Endothelial cell of umbilical vein (primary cell): ENCODE measurements around the gene STK32C. TPM values are rescaled to one million over a fixed set of nuclear protein-coding genes. Genes with fewer than 3 reads are reported as not detected.

Experiments used
- BruUV-seq: library from RNA; stranded (reverse); fragments of 400-500 nt; replicated peaks from 2 replicates; lab custom pipeline; 2021; lab: Mats Ljungman, UMichigan
- CTCF ChIA-PET: fragments of 300-600, 350-600 bp; sonication (Branson Sonifier 250); formaldehyde crosslinking; loops from one replicate; lab custom pipeline; 2021; ENCODE audit warnings: antibody characterized with exemption, inconsistent platforms; lab: Charles Lee
- POLR2A ChIA-PET: fragments of 300-600, 350-600 bp; sonication (Branson Sonifier 250); formaldehyde crosslinking; loops from one replicate; lab custom pipeline; 2021; ENCODE audit warnings: antibody characterized with exemption, inconsistent platforms; lab: Charles Lee
- DNase-seq: peaks from one replicate; pipeline ENCODE4 v3.0.0-alpha.2; 2011; ENCODE audit warnings: low read depth, low spot score
- FAIRE-seq: peaks from 2 replicates; lab custom pipeline; 2011; peaks lifted over from hg19 to GRCh38; lab: Jason Lieb, UNC
- H2AFZ ChIP-seq: 2 replicates; pipeline ENCODE4 v1.6.0; 2012; ENCODE audit warnings: low read depth, low read length, control low read depth, inconsistent platforms
- H3K27ac ChIP-seq: 2 replicates; pipeline ENCODE4 v1.5.1; 2011; ENCODE audit warnings: low read depth, mild to moderate bottlenecking, control low read depth, low read length, moderate library complexity; ENCODE audit not compliant: insufficient read depth
- H3K27me3 ChIP-seq, 2 experiments: 2 replicates each; pipeline versions ENCODE4 v1.6.0 to v1.6.1; 2011; ENCODE audit warnings: low read length in 2 of 2, mixed read lengths in 1 of 2; ENCODE audit not compliant: control insufficient read depth in 2 of 2, insufficient read depth in 2 of 2
- H3K36me3 ChIP-seq, 2 experiments: 2 replicates in 1 of 2; 3 replicates in 1 of 2; pipeline ENCODE4 v1.5.1; 2011; ENCODE audit warnings: low read length in 2 of 2, mild to moderate bottlenecking in 1 of 2, moderate library complexity in 1 of 2; ENCODE audit not compliant: control insufficient read depth in 2 of 2, insufficient read depth in 2 of 2; ENCODE audit errors: extremely low read depth in 1 of 2
- H3K4me1 ChIP-seq: 3 replicates; pipeline ENCODE4 v1.5.1; 2011; ENCODE audit warnings: mild to moderate bottlenecking, low read length; ENCODE audit not compliant: control insufficient read depth, insufficient read depth; ENCODE audit errors: extremely low read depth
- H3K4me2 ChIP-seq: 2 replicates; pipeline ENCODE4 v1.6.1; 2011; ENCODE audit warnings: low read length, control low read depth, mixed read lengths; ENCODE audit not compliant: insufficient read depth
- H3K4me3 ChIP-seq, 3 experiments: fragments of 200-600 bp in 1 of 3; sonication (generic), shearing (Covaris generic) in 1 of 3; replicated peaks in 1 of 3; 2 replicates each; pipeline ENCODE4 v1.5.1; 2011 to 2016; ENCODE audit warnings: control low read depth in 3 of 3, low read length in 3 of 3, mild to moderate bottlenecking in 2 of 3, inconsistent platforms in 1 of 3, low read depth in 1 of 3, moderate library complexity in 1 of 3; ENCODE audit not compliant: insufficient read depth in 1 of 3
- H3K79me2 ChIP-seq: 2 replicates; pipeline ENCODE4 v1.6.0; 2012; ENCODE audit warnings: low read length, inconsistent platforms; ENCODE audit not compliant: control insufficient read depth, insufficient read depth
- H3K9ac ChIP-seq: replicated peaks from 2 replicates; pipeline ENCODE3; 2011; ENCODE audit warnings: low read length, control low read depth; ENCODE audit not compliant: insufficient read depth; ENCODE audit errors: extremely low read depth
- H3K9me1 ChIP-seq: replicated peaks from 3 replicates; pipeline ENCODE4 v1.6.0; 2011; ENCODE audit warnings: mild to moderate bottlenecking, low read length; ENCODE audit not compliant: control insufficient read depth, insufficient read depth; ENCODE audit errors: extremely low read depth
- H3K9me3 ChIP-seq: replicated peaks from 2 replicates; pipeline ENCODE4 v1.5.1; 2012; ENCODE audit warnings: low read length, inconsistent platforms; ENCODE audit not compliant: control insufficient read depth, insufficient read depth
- H4K20me1 ChIP-seq: replicated peaks from 2 replicates; pipeline ENCODE3; 2011; ENCODE audit warnings: mild to moderate bottlenecking, low read length; ENCODE audit not compliant: control insufficient read depth, insufficient read depth; ENCODE audit errors: extremely low read depth
- CTCF ChIP-seq, 2 donors: IDR thresholded peaks; 1 replicate in 1 of 2; 2 replicates in 1 of 2; pipeline ENCODE4 v1.5.1; 2011; ENCODE audit warnings: low read length in 2 of 2, mild to moderate bottlenecking in 2 of 2, moderate library complexity in 2 of 2, control low read depth in 1 of 2, inconsistent platforms in 1 of 2, low read depth in 1 of 2; ENCODE audit not compliant: insufficient read depth in 1 of 2; ENCODE audit errors: extremely low read depth in 1 of 2
- EZH2 ChIP-seq: IDR thresholded peaks from 2 replicates; pipeline ENCODE4 v1.6.1; 2012; ENCODE audit warnings: borderline replicate concordance, low read depth, mild to moderate bottlenecking, moderate library complexity, low read length, inconsistent platforms; ENCODE audit not compliant: severe bottlenecking
- FOS ChIP-seq: IDR thresholded peaks from 2 replicates; pipeline ENCODE4 v1.6.1; 2011; ENCODE audit warnings: mild to moderate bottlenecking, low read length, moderate library complexity, borderline replicate concordance; ENCODE audit not compliant: insufficient read depth
- GATA2 ChIP-seq: IDR thresholded peaks from 2 replicates; pipeline ENCODE4 v1.7.0; 2011; ENCODE audit warnings: low read depth, mild to moderate bottlenecking, moderate library complexity, mixed read lengths, low read length; ENCODE audit not compliant: insufficient read length, insufficient read depth
- JUN ChIP-seq: IDR thresholded peaks from 2 replicates; pipeline ENCODE4 v1.6.1; 2011; ENCODE audit warnings: borderline replicate concordance, low read depth; ENCODE audit not compliant: insufficient read length, insufficient read depth
- MAX ChIP-seq: IDR thresholded peaks from 2 replicates; pipeline ENCODE4 v1.6.1; 2011; ENCODE audit not compliant: insufficient read depth, insufficient read length
- MYC ChIP-seq: IDR thresholded peaks from one replicate; pipeline ENCODE4 v1.6.1; 2011; ENCODE audit warnings: mild to moderate bottlenecking, low read depth, low read length
- POLR2A ChIP-seq: IDR thresholded peaks from 2 replicates; pipeline ENCODE4 v1.6.1; 2012; ENCODE audit warnings: low read depth, mild to moderate bottlenecking, control low read depth, low read length
- POLR2AphosphoS5 ChIP-seq: IDR thresholded peaks from 2 replicates; pipeline ENCODE4 v1.6.1; 2012; ENCODE audit warnings: low read depth, mild to moderate bottlenecking, control low read depth, low read length, moderate library complexity; ENCODE audit not compliant: insufficient read depth
- dilution Hi-C: fragments of 300-500 bp; cut with MboI; formaldehyde crosslinking; loops from one replicate; pipeline ENCODE4 v1.15.0; 2019; ENCODE audit warnings: low sequenced_read_pairs; ENCODE audit not compliant: extremely low pct_ligation_motif_present
- intact Hi-C: fragments of 100-400 bp; cut with micrococcal nuclease; formaldehyde crosslinking; loops from one replicate; pipeline ENCODE4 v1.10.0; 2022
- polyA plus RNA-seq, 4 experiments: library from polyadenylated mRNA; depleted of rRNA in 3 of 4; stranded (reverse) in 3 of 4; unstranded in 1 of 4; fragments of >200 nt; gene quantifications; 2 replicates each; pipeline versions ENCODE4 v1.2.1 to v1.2.3, GENCODE V29; 2011 to 2012; ENCODE audit warnings: missing spikeins in 1 of 4
- total RNA-seq: library from RNA; stranded (reverse); gene quantifications from 2 replicates; pipeline ENCODE4 v1.2.3, GENCODE V29; 2021

The STK32C gene
- total and polyA plus RNA-seq, 2 donors (not counting 3 experiments of a cell fraction or from before 2014, with no cell fraction given), result 5.4 to 14.1 TPM

- H3K79me2 ChIP-seq, result no peaks in the 10 kb centered on the region
- TF ChIP-seq CTCF (IDR thresholded peaks at IDR 0.05; ENCODE audit: extremely low read depth in 1 of 2, insufficient read depth in 1 of 2, low read depth in 1 of 2, low read length in 2 of 2) (no peak), EZH2 (no peak), GATA2 (no peak), JUN (no peak), MYC (no peak), MAX (no peak), POLR2AphosphoS5 (no peak), FOS (no peak), POLR2A (no peak)
- no peak overlapping the region for H3K4me2 ChIP-seq
- no peak overlapping the region for H2AFZ ChIP-seq
- POLR2A ChIA-PET, result no interaction called here
- H4K20me1 ChIP-seq, result no peaks in the 10 kb centered on the region
- H3K27me3 ChIP-seq, result no peaks in the 10 kb centered on the region
- dilution Hi-C loops (no loop called here), intact Hi-C loops (no loop called here)
- H3K36me3 ChIP-seq, result no peaks in the 10 kb centered on the region
- H3K4me1 ChIP-seq, result no peaks in the 10 kb centered on the region
- H3K9me3 ChIP-seq, result no peaks in the 10 kb centered on the region
- CTCF ChIA-PET, result interaction anchor here (0.8 to 1.7 kb wide), 5 partner anchors 10 to 228 kb away, joined by 3 to 15 read pairs (median 4); no protein-coding TSS in a partner anchor
- BruUV-seq, result no TSS peak
- FAIRE-seq, result no peak
- no peak overlapping the region for H3K9ac ChIP-seq
- H3K4me3 ChIP-seq, result no peak overlapping the region
- DNase-seq, result no peak
- H3K9me1 ChIP-seq, result no peaks in the 10 kb centered on the region
- no peak overlapping the region for H3K27ac ChIP-seq
Observed at GRCh38 chr10:132224343-132225072, 83.2 kb downstream of the STK32C start.
